ENCODE results near the gene RNF148. TPM values are rescaled to one million over a fixed set of nuclear protein-coding genes. Genes with fewer than 3 reads are reported as not detected.
A peak's percentile ranks its signal among the peaks of the same experiment; 100 is the strongest.

The RNF148 gene
- total and polyA plus RNA-seq, 2 experiments from 2014 or later = 2.2 TPM; not detected in 1

DNA sequence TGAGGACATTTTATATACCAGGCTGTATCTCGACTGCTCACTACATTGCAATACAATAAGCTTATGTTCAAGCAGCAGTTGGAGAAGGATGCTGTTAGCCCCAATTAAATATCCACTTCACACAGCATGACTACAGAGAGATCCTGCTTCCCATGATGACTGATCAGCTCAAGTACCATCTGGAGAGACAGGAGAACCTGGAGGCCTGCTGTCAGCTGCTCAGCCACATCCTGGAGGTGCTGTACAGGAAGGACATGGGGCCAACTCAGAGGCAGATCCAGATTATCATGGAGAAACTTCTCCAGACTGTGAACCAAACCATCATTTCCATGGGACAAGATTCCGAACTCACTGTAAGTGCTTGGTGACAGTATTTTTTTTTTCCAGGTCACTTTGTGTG is 26.3 kb downstream of the RNF148 start:
- Mint-ChIP-seq H3K9me3 (peaks cover 19% of the 10 kb centered on the region; the same call in 2 of the 3 replicates), H3K27ac (no peak overlapping the region), H3K4me3 (no peak overlapping the region), H3K27me3 (ENCODE audit: insufficient read depth, low read depth, poor library complexity) (peaks cover 3% of the 10 kb centered on the region), H3K4me1 (peaks cover 53% of the 10 kb centered on the region), H3K36me3 (ENCODE audit: low read depth) (peaks cover 35% of the 10 kb centered on the region)
- no peak overlapping the region for H2AFZ ChIP-seq
- H3K79me2 ChIP-seq (replicated peaks; ENCODE audit: insufficient read depth) = no peaks in the 10 kb centered on the region
- H3K9me2 ChIP-seq (ENCODE audit: insufficient read depth) = 0 out of 2 replicates have a peak, but pooled peaks cover 3% of the 10 kb centered on the region
- H3K4me2 ChIP-seq = peak overlapping the region; percentile 50; the same call in 1 of the 2 replicates
- H3K27ac ChIP-seq (ENCODE audit: low read depth) = no peak overlapping the region; the same call in 1 of the 2 replicates
- H3K36me3 ChIP-seq (ENCODE audit: insufficient read depth) = no peaks in the 10 kb centered on the region
- TF ChIP-seq, protein P1, sequence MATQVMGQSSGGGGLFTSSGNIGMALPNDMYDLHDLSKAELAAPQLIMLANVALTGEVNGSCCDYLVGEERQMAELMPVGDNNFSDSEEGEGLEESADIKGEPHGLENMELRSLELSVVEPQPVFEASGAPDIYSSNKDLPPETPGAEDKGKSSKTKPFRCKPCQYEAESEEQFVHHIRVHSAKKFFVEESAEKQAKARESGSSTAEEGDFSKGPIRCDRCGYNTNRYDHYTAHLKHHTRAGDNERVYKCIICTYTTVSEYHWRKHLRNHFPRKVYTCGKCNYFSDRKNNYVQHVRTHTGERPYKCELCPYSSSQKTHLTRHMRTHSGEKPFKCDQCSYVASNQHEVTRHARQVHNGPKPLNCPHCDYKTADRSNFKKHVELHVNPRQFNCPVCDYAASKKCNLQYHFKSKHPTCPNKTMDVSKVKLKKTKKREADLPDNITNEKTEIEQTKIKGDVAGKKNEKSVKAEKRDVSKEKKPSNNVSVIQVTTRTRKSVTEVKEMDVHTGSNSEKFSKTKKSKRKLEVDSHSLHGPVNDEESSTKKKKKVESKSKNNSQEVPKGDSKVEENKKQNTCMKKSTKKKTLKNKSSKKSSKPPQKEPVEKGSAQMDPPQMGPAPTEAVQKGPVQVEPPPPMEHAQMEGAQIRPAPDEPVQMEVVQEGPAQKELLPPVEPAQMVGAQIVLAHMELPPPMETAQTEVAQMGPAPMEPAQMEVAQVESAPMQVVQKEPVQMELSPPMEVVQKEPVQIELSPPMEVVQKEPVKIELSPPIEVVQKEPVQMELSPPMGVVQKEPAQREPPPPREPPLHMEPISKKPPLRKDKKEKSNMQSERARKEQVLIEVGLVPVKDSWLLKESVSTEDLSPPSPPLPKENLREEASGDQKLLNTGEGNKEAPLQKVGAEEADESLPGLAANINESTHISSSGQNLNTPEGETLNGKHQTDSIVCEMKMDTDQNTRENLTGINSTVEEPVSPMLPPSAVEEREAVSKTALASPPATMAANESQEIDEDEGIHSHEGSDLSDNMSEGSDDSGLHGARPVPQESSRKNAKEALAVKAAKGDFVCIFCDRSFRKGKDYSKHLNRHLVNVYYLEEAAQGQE (IDR thresholded peaks at IDR 0.05; ENCODE audit: unreplicated experiment) = no peak
- no peak for DNase-seq (ENCODE audit: low spot score)
- H3K4me3 ChIP-seq = no peak overlapping the region
- no peaks in the 10 kb centered on the region for H3K27me3 ChIP-seq (ENCODE audit: insufficient read depth)
- H3F3A ChIP-seq (replicated peaks; ENCODE audit: low read depth) = no peaks in the 10 kb centered on the region
- ATAC-seq = no peak
- no peaks in the 10 kb centered on the region for H4K20me1 ChIP-seq (replicated peaks; ENCODE audit: insufficient read depth)
- peaks cover 34% of the 10 kb centered on the region for H3K4me1 ChIP-seq (ENCODE audit: insufficient read depth)

DNA sequence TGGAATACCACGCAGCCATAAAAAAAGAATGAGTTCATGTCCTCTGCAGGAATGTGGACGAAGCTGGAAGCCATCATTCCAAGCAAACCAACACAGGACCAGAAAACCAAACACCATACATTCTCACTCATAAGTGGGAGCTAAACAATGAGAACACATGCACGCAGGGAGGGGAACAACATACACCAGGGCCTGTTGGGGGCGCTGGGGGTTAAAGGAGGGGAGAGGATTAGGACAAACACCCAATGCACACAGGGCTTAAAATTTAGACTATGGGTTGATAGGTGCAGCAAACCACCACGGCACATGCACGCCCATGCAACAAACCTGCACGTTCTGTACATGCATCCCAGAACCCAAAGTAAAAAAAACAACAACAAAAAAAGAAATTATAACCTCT is 27.1 kb downstream of the RNF148 start:
- H3K4me3 Mint-ChIP-seq = no peak overlapping the region
- peaks cover 59% of the 10 kb centered on the region for H3K4me1 Mint-ChIP-seq
- no peaks in the 10 kb centered on the region for H3F3A ChIP-seq (replicated peaks; ENCODE audit: low read depth)
- H3K27me3 Mint-ChIP-seq (ENCODE audit: insufficient read depth, low read depth, poor library complexity) = peaks cover 3% of the 10 kb centered on the region
- no peak overlapping the region for H3K4me3 ChIP-seq
- H3K4me2 ChIP-seq = no peak overlapping the region
- DNase-seq (ENCODE audit: low spot score) (peak; percentile 43), ATAC-seq (no peak)
- no peaks in the 10 kb centered on the region for H3K79me2 ChIP-seq (replicated peaks; ENCODE audit: insufficient read depth)
- H3K9me3 Mint-ChIP-seq = peaks cover 16% of the 10 kb centered on the region; the same call in 2 of the 3 replicates
- H4K20me1 ChIP-seq (replicated peaks; ENCODE audit: insufficient read depth) = no peaks in the 10 kb centered on the region
- H2AFZ ChIP-seq = no peak overlapping the region
- peaks cover 31% of the 10 kb centered on the region for H3K36me3 Mint-ChIP-seq (ENCODE audit: low read depth)
- H3K27ac Mint-ChIP-seq = no peak overlapping the region
- H3K9me2 ChIP-seq (ENCODE audit: insufficient read depth) = 0 out of 2 replicates have a peak, but pooled peaks cover 3% of the 10 kb centered on the region
- no peaks in the 10 kb centered on the region for H3K36me3 ChIP-seq (ENCODE audit: insufficient read depth)
- no peaks in the 10 kb centered on the region for H3K27me3 ChIP-seq (ENCODE audit: insufficient read depth)
- TF ChIP-seq, protein P2, sequence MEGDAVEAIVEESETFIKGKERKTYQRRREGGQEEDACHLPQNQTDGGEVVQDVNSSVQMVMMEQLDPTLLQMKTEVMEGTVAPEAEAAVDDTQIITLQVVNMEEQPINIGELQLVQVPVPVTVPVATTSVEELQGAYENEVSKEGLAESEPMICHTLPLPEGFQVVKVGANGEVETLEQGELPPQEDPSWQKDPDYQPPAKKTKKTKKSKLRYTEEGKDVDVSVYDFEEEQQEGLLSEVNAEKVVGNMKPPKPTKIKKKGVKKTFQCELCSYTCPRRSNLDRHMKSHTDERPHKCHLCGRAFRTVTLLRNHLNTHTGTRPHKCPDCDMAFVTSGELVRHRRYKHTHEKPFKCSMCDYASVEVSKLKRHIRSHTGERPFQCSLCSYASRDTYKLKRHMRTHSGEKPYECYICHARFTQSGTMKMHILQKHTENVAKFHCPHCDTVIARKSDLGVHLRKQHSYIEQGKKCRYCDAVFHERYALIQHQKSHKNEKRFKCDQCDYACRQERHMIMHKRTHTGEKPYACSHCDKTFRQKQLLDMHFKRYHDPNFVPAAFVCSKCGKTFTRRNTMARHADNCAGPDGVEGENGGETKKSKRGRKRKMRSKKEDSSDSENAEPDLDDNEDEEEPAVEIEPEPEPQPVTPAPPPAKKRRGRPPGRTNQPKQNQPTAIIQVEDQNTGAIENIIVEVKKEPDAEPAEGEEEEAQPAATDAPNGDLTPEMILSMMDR (conservative IDR thresholded peaks at IDR 0.05; ENCODE audit: low read depth in 2 of 2) = peak; percentile 55 to 72
- TF ChIP-seq EZH2phosphoT487 (IDR thresholded peaks at IDR 0.05; ENCODE audit: unreplicated experiment) (no peak), JUNB (IDR thresholded peaks at IDR 0.05; ENCODE audit: unreplicated experiment) (no peak)
- peaks cover 39% of the 10 kb centered on the region for H3K4me1 ChIP-seq (ENCODE audit: insufficient read depth)
- H3K27ac ChIP-seq (ENCODE audit: low read depth) = no peak overlapping the region
